Gastroesophageal sphincter (tissue), 4 donors: ENCODE measurements around the gene MRPL42. TPM values are rescaled to one million over a fixed set of nuclear protein-coding genes. Genes with fewer than 3 reads are reported as not detected.

Source experiments
- ATAC-seq: fragments of 150-250 bp; one replicate; pipeline ENCODE4 v1.9.1; 2016; ENCODE audit warnings: mild to moderate bottlenecking, moderate library complexity
- H3K27ac ChIP-seq, 4 donors: fragments of 200-600 bp; sonication (generic) in 3 of 4; 1 replicate in 3 of 4; 2 replicates in 1 of 4; pipeline ENCODE4 v1.5.1; 2016 to 2019
- H3K27me3 ChIP-seq: fragments of 200-600 bp; sonication (generic); one replicate; pipeline ENCODE4 v1.5.1; 2019
- H3K36me3 ChIP-seq, 2 donors: fragments of 200-600 bp; sonication (generic); one replicate each; pipeline ENCODE4 v1.5.1; 2019; ENCODE audit warnings: control low read depth in 1 of 2
- H3K4me1 ChIP-seq, 3 donors: fragments of 200-600 bp; sonication (generic); 1 replicate in 2 of 3; 2 replicates in 1 of 3; pipeline ENCODE4 v1.5.1; 2016 to 2019; ENCODE audit warnings: control low read depth in 2 of 3
- H3K4me3 ChIP-seq, 2 donors: fragments of 200-600 bp; sonication (generic); one replicate each; pipeline ENCODE4 v1.5.1; 2019; ENCODE audit warnings: mild to moderate bottlenecking in 1 of 2, moderate library complexity in 1 of 2
- H3K9me3 ChIP-seq, 3 donors: fragments of 200-600 bp; sonication (generic); one replicate each; pipeline ENCODE4 v1.5.1; 2017 to 2019; ENCODE audit warnings: control low read depth in 2 of 3
- EP300 ChIP-seq: sonication (generic); formaldehyde crosslinking; IDR thresholded peaks from one replicate; pipeline ENCODE4 v1.6.1; 2017; ENCODE audit warnings: antibody characterized with exemption, mild to moderate bottlenecking
- POLR2A ChIP-seq, 2 donors: fragments of 450-650 bp; IDR thresholded peaks; one replicate each; pipeline ENCODE4 v1.6.1; 2017; ENCODE audit warnings: antibody characterized with exemption in 2 of 2, mild to moderate bottlenecking in 2 of 2, moderate library complexity in 1 of 2
- POLR2AphosphoS5 ChIP-seq: sonication (generic); formaldehyde crosslinking; IDR thresholded peaks from one replicate; pipeline ENCODE4 v1.6.1; 2017; ENCODE audit warnings: antibody characterized with exemption
- WGBS, 2 donors: methylation state at CpG; one replicate each; pipeline ENCODE4 v1.1.5; 2018; ENCODE audit warnings: low coverage in 1 of 2; 5-methylcytosine and 5-hydroxymethylcytosine counted together
- total RNA-seq, 4 donors: library from RNA; depleted of rRNA; stranded (reverse); fragments of >200 nt; gene quantifications; one replicate each; pipeline ENCODE4 v1.1.0, GENCODE V29; 2016
- TF ChIP-seq, protein P1 (sequence below), 4 experiments: fragments of 200-600 bp in 2 of 4; fragments of 450-650 bp in 2 of 4; sonication (generic) in 1 of 4; IDR thresholded peaks; one replicate each; pipeline ENCODE4 v1.5.1; 2017 to 2019; ENCODE audit warnings: antibody characterized with exemption in 4 of 4, mild to moderate bottlenecking in 2 of 4, moderate library complexity in 2 of 4

Gene MRPL42
- 10 to 100 TPM; 40.3 to 52.9 (median 46.2) TPM for total RNA-seq

DNA sequence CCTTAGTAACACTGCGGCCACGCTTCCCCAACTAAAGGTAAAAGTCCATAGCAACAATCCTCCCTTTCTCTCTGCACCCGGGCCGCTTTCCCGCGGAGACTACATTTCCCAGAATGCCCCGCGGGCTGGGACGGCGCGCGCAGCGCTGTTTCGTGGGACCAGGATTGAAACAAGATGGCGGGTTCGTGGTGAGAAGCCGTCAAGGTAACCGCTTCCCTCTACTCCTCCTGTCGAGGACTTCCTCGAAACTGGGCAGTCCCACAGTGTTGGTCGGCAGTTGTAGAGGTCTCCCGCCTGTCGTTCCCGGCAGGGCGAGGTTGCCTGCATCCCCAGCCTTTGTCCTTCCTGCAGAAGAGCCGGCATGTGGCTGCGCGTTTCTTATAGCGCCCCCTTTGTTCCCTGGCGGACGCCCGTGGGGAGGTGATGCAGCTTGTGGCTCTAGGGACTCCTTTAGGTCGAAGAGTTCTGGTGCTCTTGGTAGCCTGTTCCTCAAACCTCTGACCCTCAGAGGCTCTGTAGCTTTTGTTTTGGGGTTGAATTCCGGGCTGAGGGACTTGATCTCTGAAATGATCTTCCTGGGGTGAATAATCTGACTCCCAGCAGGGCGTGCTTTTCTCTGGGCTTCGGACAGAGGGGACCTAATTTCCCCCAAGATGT, at the start of gene MRPL42:
Gene MRPL42 (plus strand): TSS at position 164 of the 657 bp plus-strand sequence. CDS start 1,772 bp downstream, outside the sequence.
- TF ChIP-seq, protein P1, sequence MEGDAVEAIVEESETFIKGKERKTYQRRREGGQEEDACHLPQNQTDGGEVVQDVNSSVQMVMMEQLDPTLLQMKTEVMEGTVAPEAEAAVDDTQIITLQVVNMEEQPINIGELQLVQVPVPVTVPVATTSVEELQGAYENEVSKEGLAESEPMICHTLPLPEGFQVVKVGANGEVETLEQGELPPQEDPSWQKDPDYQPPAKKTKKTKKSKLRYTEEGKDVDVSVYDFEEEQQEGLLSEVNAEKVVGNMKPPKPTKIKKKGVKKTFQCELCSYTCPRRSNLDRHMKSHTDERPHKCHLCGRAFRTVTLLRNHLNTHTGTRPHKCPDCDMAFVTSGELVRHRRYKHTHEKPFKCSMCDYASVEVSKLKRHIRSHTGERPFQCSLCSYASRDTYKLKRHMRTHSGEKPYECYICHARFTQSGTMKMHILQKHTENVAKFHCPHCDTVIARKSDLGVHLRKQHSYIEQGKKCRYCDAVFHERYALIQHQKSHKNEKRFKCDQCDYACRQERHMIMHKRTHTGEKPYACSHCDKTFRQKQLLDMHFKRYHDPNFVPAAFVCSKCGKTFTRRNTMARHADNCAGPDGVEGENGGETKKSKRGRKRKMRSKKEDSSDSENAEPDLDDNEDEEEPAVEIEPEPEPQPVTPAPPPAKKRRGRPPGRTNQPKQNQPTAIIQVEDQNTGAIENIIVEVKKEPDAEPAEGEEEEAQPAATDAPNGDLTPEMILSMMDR (IDR thresholded peaks at IDR 0.05), result peak; percentile 33 to 89 (median 68)
- TF ChIP-seq POLR2AphosphoS5, result peak; percentile 64
- no peak for TF ChIP-seq EP300
- peak; percentile 39 to 48 for TF ChIP-seq POLR2A (IDR thresholded peaks at IDR 0.05)
- H3K36me3 ChIP-seq, result peaks cover 0 to 24% of the 10 kb centered on the region in 2 donors
- WGBS, 2 donors, result 0 to 1% methylated on average over 12 to 26 of the region's 36 CpGs

DNA sequence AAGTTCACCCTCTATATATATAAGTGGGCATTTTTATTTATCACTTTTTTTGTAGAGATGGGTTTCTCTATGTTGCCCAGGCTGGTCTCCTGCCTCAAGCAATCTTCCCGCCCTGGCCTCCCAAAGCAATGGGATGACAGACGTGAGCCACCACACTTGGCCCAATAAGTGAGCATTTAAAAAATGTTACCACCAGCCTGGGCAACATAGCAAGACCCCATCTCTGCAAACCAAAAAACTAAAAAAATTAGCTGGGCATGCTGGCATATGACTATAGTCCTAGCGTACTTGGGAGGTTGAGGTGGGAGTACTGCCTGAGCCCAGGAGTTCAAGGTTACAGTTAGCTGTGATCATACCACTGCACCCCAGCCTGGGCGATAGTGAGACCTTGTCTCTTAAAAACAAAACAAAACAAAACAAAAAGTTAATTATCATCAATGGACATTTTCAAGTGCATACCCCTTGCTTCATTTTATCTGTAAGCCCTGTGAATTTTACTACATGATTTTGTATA, 49.3 kb upstream of the MRPL42 start:
- Histone ChIP-seq H3K4me1 (peaks cover 0 to 86% (median 9%) of the 10 kb centered on the region in 3 donors), H3K27me3 (no peaks in the 10 kb centered on the region), H3K36me3 (no peaks in the 10 kb centered on the region), H3K4me3 (no peak overlapping the region), H3K27ac (no peak overlapping the region), H3K9me3 (no peaks in the 10 kb centered on the region)
- no peak for ATAC-seq
- TF ChIP-seq POLR2A (IDR thresholded peaks at IDR 0.05) (no peak), EP300 (no peak), POLR2AphosphoS5 (no peak)
- TF ChIP-seq, protein P1 (IDR thresholded peaks at IDR 0.05), result no peak
- 82 to 91% methylated on average over 3 of the region's 4 CpGs for WGBS, 2 donors

More for the DNA sequence above, at the start of gene MRPL42:
- H3K9me3 ChIP-seq, result no peaks in the 10 kb centered on the region
- H3K4me1 ChIP-seq, result peaks cover 0 to 33% (median 6%) of the 10 kb centered on the region in 3 donors
- peak within 1 kb of the TSS; percentile 16 to 97 (median 90) for H3K27ac ChIP-seq
- no peaks in the 10 kb centered on the region for H3K27me3 ChIP-seq
- peak; percentile 97 for ATAC-seq
- peak within 1 kb of the TSS; percentile 68 for H3K4me3 ChIP-seq

DNA sequence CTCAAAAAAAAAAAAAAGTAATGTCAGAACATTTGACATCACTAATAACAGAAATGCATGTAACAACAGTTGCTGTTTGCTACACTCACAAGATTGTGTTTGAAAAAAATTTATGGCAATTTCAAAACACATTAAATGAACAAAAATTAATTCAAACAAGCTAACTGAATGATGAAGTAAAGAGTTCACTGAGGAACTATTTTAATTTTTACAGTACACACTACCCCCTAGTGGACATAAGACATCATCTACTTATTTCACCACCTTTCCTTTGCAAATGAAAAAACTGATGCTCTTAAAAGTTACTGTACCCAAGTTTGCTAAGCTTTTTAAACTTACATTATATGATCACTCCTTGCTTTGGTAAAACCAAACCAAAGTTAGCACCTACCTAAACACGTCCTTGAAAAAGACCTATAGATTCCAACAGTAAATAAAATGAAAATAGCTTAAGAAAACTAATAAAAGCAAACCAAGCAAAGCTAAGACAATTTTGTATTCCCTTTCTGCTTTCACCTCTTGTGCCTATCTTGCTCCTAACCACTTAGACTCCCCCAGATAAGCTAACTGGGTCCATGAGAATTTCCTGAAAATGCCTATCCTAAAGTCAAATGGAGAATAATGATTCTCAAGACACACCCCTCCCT, 47.8 kb upstream of the MRPL42 start:
- no peaks in the 10 kb centered on the region for H3K27me3 ChIP-seq
- no peak overlapping the region for H3K27ac ChIP-seq
- 8 to 38% methylated on average over 1 of the region's 1 CpG for WGBS, 2 donors
- no peaks in the 10 kb centered on the region for H3K36me3 ChIP-seq
- TF ChIP-seq, protein P1 (IDR thresholded peaks at IDR 0.05), result peak; percentile 57 to 77 (median 69)
- no peak for TF ChIP-seq EP300
- peaks cover 3 to 86% (median 9%) of the 10 kb centered on the region in 3 donors for H3K4me1 ChIP-seq
- H3K4me3 ChIP-seq, result peak overlapping the region in 1 of 2 donors; percentile 2
- H3K9me3 ChIP-seq, result no peaks in the 10 kb centered on the region
- ATAC-seq, result peak; percentile 62

DNA sequence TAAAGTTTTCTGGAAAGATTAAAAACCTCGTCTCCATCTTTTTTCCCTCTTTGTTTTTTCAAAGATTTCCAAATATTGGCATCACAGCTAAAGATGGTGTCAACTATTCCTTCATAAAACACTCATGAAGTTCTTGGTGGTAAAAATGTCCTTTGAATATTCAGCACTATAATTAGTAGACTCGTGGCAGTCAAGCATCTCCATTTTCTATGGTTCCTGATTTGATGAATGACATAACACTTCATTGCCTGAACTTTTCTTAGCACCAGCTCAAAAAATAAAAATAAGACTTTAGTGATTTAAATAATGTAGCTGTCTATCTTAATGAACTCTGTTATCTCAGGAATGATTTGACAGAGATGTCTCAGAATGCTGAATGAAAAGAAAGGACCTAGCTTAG, 45.3 kb upstream of the MRPL42 start:
- WGBS, 2 donors, result 30 to 43% methylated on average over 2 of the region's 2 CpGs

More for the DNA sequence above, 45.3 kb upstream of the MRPL42 start:
- Histone ChIP-seq H3K4me1 (peaks cover 9 to 86% (median 16%) of the 10 kb centered on the region in 3 donors), H3K27ac (no peak overlapping the region), H3K4me3 (no peak overlapping the region), H3K9me3 (no peaks in the 10 kb centered on the region), H3K36me3 (no peaks in the 10 kb centered on the region), H3K27me3 (no peaks in the 10 kb centered on the region)
- TF ChIP-seq, protein P1 (IDR thresholded peaks at IDR 0.05), result no peak
- TF ChIP-seq POLR2AphosphoS5 (no peak), POLR2A (IDR thresholded peaks at IDR 0.05) (no peak), EP300 (no peak)
- ATAC-seq, result no peak
